Kidney (tissue), 14 donors: ENCODE measurements around the gene ADGRL3. TPM values are rescaled to one million over a fixed set of nuclear protein-coding genes. Genes with fewer than 3 reads are reported as not detected.
A peak's percentile ranks its signal among the peaks of the same experiment; 100 is the strongest.

Experiments
- DNase-seq, 5 donors: peaks; one replicate each; pipeline ENCODE4 v3.0.0-alpha.2; 2013 to 2020
- FAIRE-seq: peaks from 2 replicates; lab custom pipeline; 2012; peaks lifted over from hg19 to GRCh38; lab: Jason Lieb, UNC
- H3K27ac ChIP-seq, 2 donors: one replicate each; pipeline ENCODE4 v1.7.0; 2013; ENCODE audit warnings: low read depth in 2 of 2, low read length in 2 of 2, inconsistent platforms in 1 of 2
- H3K27me3 ChIP-seq: one replicate; pipeline ENCODE4 v1.7.1; 2013; ENCODE audit warnings: low read length, inconsistent platforms; ENCODE audit not compliant: control insufficient read depth, insufficient read depth
- H3K36me3 ChIP-seq, 3 donors: one replicate each; pipeline versions ENCODE4 v1.7.0 to v1.7.1; 2013; ENCODE audit warnings: low read length in 3 of 3, control low read depth in 1 of 3, inconsistent platforms in 1 of 3; ENCODE audit not compliant: insufficient read depth in 3 of 3, control insufficient read depth in 2 of 3
- H3K4me1 ChIP-seq, 3 donors: one replicate each; pipeline versions ENCODE4 v1.7.0 to v1.7.1; 2013; ENCODE audit warnings: low read length in 3 of 3, inconsistent platforms in 1 of 3, low read depth in 1 of 3; ENCODE audit not compliant: control insufficient read depth in 2 of 3, insufficient read depth in 2 of 3
- H3K4me3 ChIP-seq, 3 donors: one replicate each; pipeline versions ENCODE4 v1.7.0 to v1.8.1; 2013; ENCODE audit warnings: low read length in 3 of 3, control low read depth in 1 of 3, inconsistent platforms in 1 of 3
- H3K9ac ChIP-seq, 3 donors: one replicate each; pipeline versions ENCODE4 v1.7.0 to v1.7.1; 2013; ENCODE audit warnings: low read length in 3 of 3, control low read depth in 1 of 3, inconsistent platforms in 1 of 3
- H3K9me3 ChIP-seq, 3 donors: one replicate each; pipeline versions ENCODE4 v1.7.0 to v1.7.1; 2013; ENCODE audit warnings: low read length in 3 of 3, control low read depth in 1 of 3, inconsistent platforms in 1 of 3; ENCODE audit not compliant: control insufficient read depth in 2 of 3, insufficient read depth in 1 of 3
- intact Hi-C: fragments of 100-400 bp; cut with DNase I; formaldehyde crosslinking; loops from one replicate; pipeline ENCODE4 v1.11.1; 2022
- polyA plus RNA-seq: library from polyadenylated mRNA; stranded (reverse); fragments of 350-450 nt; fragmentation: Illumina TruSeq; extraction: RNeasy Lipid Tissue Mini Kit (QIAGEN cat#74804); gene quantifications from one replicate; pipeline ENCODE4 v1.2.3, GENCODE V29; 2014; ENCODE audit warnings: low read depth, low replicate concordance; ENCODE audit not compliant: insufficient read depth
- total RNA-seq: library from RNA; stranded (reverse); fragmentation: NEBNext Ultra II Directional; extraction: Animal tissue kit (Norgen Biotek cat#: 25700); gene quantifications from one replicate; pipeline ENCODE4 v1.2.1, GENCODE V29; 2021
- TF ChIP-seq, protein P1 (sequence below): IDR thresholded peaks from 3 replicates; pipeline ENCODE4 v1.5.1; 2012; ENCODE audit warnings: mild to moderate bottlenecking, moderate library complexity, borderline replicate concordance; ENCODE audit not compliant: insufficient read depth; ENCODE audit errors: extremely low read depth
- donor health status: control.
- donor health status: control.
- donor health status: control.
- donor health status: control.
- donor health status: control.
- donor health status: DM: yes; HTN: yes; CAD: no.
- donor health status: Normal renal cell carcinoma (clear cell type).

The ADGRL3 gene
- total and polyA plus RNA-seq, 2 donors from 2014 or later: 1.3 to 8.9 TPM

DNA sequence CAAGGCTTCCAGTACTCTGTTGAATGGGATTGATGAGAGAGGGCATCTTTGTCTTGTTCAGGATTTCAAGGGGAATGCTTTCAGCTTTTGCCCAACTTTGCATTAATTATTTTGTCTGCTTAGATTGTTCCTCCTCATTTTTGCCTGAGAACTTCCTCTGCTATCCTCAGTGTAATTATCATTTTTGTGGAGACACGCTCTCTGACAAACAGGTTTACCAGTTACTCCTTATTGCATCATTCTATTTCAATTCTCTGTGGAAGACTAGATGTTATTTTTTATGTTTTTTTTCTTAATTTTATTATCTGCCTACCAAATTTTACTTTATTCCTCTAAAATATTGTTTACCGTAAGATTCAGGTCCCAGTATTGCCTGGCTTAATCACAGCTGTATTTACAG is 349.2 kb downstream of the ADGRL3 start:
- no peaks in the 10 kb centered on the region for H3K9me3 ChIP-seq
- no peaks in the 10 kb centered on the region for H3K27me3 ChIP-seq
- H3K4me3 ChIP-seq: no peak overlapping the region
- FAIRE-seq: no peak
- no peak overlapping the region for H3K27ac ChIP-seq
- H3K9ac ChIP-seq: no peak overlapping the region
- TF ChIP-seq, protein P1, sequence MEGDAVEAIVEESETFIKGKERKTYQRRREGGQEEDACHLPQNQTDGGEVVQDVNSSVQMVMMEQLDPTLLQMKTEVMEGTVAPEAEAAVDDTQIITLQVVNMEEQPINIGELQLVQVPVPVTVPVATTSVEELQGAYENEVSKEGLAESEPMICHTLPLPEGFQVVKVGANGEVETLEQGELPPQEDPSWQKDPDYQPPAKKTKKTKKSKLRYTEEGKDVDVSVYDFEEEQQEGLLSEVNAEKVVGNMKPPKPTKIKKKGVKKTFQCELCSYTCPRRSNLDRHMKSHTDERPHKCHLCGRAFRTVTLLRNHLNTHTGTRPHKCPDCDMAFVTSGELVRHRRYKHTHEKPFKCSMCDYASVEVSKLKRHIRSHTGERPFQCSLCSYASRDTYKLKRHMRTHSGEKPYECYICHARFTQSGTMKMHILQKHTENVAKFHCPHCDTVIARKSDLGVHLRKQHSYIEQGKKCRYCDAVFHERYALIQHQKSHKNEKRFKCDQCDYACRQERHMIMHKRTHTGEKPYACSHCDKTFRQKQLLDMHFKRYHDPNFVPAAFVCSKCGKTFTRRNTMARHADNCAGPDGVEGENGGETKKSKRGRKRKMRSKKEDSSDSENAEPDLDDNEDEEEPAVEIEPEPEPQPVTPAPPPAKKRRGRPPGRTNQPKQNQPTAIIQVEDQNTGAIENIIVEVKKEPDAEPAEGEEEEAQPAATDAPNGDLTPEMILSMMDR: no peak
- DNase-seq: no peak
- no peaks in the 10 kb centered on the region for H3K4me1 ChIP-seq
- intact Hi-C loops: no loop called here
- H3K36me3 ChIP-seq: no peaks in the 10 kb centered on the region

DNA sequence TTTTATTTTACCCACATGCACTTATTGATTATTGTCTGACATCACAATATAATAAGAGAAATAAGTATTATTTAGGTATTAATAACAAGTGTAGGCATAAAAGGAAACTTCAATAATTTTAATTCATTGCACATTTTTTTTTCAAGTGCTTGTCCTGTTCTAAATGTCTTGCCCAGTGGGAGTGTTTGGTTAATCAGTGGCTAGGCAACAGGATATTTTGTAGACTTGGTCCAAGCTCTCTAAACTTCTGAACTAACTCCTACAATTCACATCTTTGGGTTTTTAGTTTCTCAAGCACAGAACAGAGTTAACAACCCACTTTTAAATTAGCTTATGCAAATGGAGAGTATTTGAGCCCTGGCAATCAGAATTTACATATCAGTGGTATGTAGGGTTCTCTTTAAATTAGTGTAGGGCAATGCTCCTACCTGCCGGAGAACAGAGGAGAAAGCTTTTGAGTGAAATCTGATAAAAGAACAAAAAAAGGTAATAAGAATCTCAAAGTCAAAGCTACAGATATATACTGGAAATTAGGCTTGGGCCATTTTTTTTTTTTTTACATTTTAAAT is 353.5 kb downstream of the ADGRL3 start:
- no peak overlapping the region for H3K27ac ChIP-seq
- intact Hi-C loops: no loop called here
- no peaks in the 10 kb centered on the region for H3K4me1 ChIP-seq
- no peaks in the 10 kb centered on the region for H3K36me3 ChIP-seq
- no peak overlapping the region for H3K4me3 ChIP-seq
- FAIRE-seq (no peak), DNase-seq (peak in 2 of 5 donors; percentile 43 to 60)
- no peak overlapping the region for H3K9ac ChIP-seq
- no peaks in the 10 kb centered on the region for H3K27me3 ChIP-seq
- TF ChIP-seq, protein P1: no peak
- H3K9me3 ChIP-seq: no peaks in the 10 kb centered on the region

DNA sequence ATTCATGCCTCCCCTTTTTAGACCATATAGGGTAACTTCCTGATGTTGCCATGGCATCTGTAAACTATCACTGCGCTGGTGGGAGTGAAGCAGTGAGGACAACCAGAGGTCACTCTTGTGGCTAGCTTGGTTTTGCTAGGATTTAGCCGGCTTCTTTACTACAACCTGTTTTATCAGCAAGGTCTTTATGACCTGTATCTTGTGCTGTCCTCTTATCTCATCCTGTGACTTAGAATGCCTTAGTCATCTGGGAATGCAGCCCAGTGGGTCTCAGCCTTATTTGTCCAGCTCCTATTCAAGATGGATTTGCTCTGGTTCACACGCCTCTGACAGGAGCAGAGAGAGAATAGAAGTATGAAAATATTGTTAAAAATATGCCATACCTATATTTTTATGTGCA is 355.7 kb downstream of the ADGRL3 start:
- no peak overlapping the region for H3K27ac ChIP-seq
- H3K9me3 ChIP-seq: no peaks in the 10 kb centered on the region
- TF ChIP-seq, protein P1: no peak
- H3K4me3 ChIP-seq: no peak overlapping the region
- H3K36me3 ChIP-seq: no peaks in the 10 kb centered on the region
- DNase-seq (no peak), FAIRE-seq (no peak)
- no peaks in the 10 kb centered on the region for H3K4me1 ChIP-seq
- no peaks in the 10 kb centered on the region for H3K27me3 ChIP-seq
- H3K9ac ChIP-seq: no peak overlapping the region
- intact Hi-C loops: no loop called here

DNA sequence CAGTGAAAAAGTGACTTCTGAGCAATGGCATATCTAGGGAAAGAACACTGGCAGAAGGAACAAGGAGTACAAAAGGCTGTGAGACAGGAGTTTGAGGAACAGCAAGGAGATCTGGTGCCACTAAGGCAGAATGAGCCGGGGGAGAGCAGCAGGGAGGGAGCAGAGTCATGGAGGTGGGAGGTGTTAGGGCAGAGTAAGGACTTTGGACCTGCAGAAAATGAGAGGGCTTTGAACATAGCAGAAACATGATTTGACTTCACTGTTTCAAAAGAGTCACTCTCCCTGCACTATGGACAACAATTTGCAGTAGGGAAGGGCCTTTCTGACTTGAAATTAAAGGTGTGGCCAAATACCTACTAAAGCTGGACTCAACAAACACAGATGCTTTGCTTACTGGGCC is 356.2 kb downstream of the ADGRL3 start:
- no peak overlapping the region for H3K9ac ChIP-seq
- no peak overlapping the region for H3K27ac ChIP-seq
- H3K36me3 ChIP-seq: no peaks in the 10 kb centered on the region
- DNase-seq (no peak), FAIRE-seq (no peak)
- intact Hi-C loops: no loop called here
- H3K9me3 ChIP-seq: no peaks in the 10 kb centered on the region
- H3K4me3 ChIP-seq: no peak overlapping the region
- TF ChIP-seq, protein P1: no peak
- no peaks in the 10 kb centered on the region for H3K4me1 ChIP-seq
- no peaks in the 10 kb centered on the region for H3K27me3 ChIP-seq
